Right lobe of liver (tissue), 6 donors: Measurements from ENCODE around the gene EYA2. TPM values are rescaled to one million over a fixed set of nuclear protein-coding genes. Genes with fewer than 3 reads are reported as not detected.
A peak's percentile ranks its signal among the peaks of the same experiment; 100 is the strongest.

Experiments used
- ATAC-seq, 4 donors: fragments of 200-7000 bp; cut with Tn5 transposase; one replicate each; pipeline ENCODE4 v1.9.1; 2020; ENCODE audit warnings: mild to moderate bottlenecking in 4 of 4, moderate library complexity in 4 of 4
- DNase-seq, 3 donors: peaks; one replicate each; pipeline ENCODE4 v3.0.0-alpha.2; 2020
- H3K27ac ChIP-seq, 3 donors: fragments of 200-600 bp; one replicate each; pipeline ENCODE4 v1.8.0; 2022
- H3K27me3 ChIP-seq, 2 donors: fragments of 200-600 bp; one replicate each; pipeline ENCODE4 v1.8.0; 2022
- H3K36me3 ChIP-seq, 4 donors: fragments of 200-600 bp; sonication (generic) in 1 of 4; one replicate each; pipeline versions ENCODE4 v1.5.1 to v1.8.0; 2017 to 2022; ENCODE audit warnings: control low read depth in 1 of 4
- H3K4me1 ChIP-seq, 4 donors: fragments of 200-600 bp; sonication (generic) in 1 of 4; one replicate each; pipeline versions ENCODE4 v1.5.1 to v1.8.0; 2017 to 2022; ENCODE audit warnings: control low read depth in 1 of 4
- H3K4me3 ChIP-seq, 3 donors: fragments of 200-600 bp; one replicate each; pipeline ENCODE4 v1.8.0; 2022
- H3K9me3 ChIP-seq, 4 donors: fragments of 200-600 bp; sonication (generic) in 1 of 4; one replicate each; pipeline versions ENCODE4 v1.5.1 to v1.8.0; 2017 to 2022; ENCODE audit warnings: control low read depth in 1 of 4
- POLR2A ChIP-seq: fragments of 450-650 bp; IDR thresholded peaks from one replicate; pipeline ENCODE4 v1.6.1; 2017; ENCODE audit warnings: antibody characterized with exemption, mild to moderate bottlenecking
- whole genome bisulfite sequencing: methylation state at CpG from one replicate; pipeline ENCODE4 v1.1.6; 2018; ENCODE audit warnings: low coverage, low lambda C conversion rate; ENCODE audit not compliant: insufficient coverage; ENCODE audit errors: missing lambda C conversion rate; 5-methylcytosine and 5-hydroxymethylcytosine counted together
- intact Hi-C, 2 donors: fragments of 100-400 bp; cut with DNase I; formaldehyde crosslinking; loops; one replicate each; pipeline versions ENCODE4 v1.11.2 to v1.14.1; 2022
- total RNA-seq, 6 experiments: library from RNA; depleted of rRNA in 2 of 6; stranded (reverse); fragments of >200 nt in 2 of 6; fragmentation: NEBNext Ultra II Directional in 3 of 6; extraction: Animal tissue kit (Norgen Biotek cat#: 25700) in 3 of 6; gene quantifications; one replicate each; pipeline versions ENCODE4 v1.1.0 to v1.2.4, GENCODE V29; 2016 to 2023
- TF ChIP-seq, protein P1 (sequence below), 4 donors: fragments of 200-600 bp in 3 of 4; fragments of 450-650 bp in 1 of 4; IDR thresholded peaks; one replicate each; pipeline versions ENCODE4 v1.5.1 to v1.8.0; 2016 to 2022; ENCODE audit warnings: antibody characterized with exemption in 4 of 4, mild to moderate bottlenecking in 2 of 4
- donor health status: DM: no; HTN: yes; CAD: no.
- donor health status: DM: no; HTN: no; CAD: no.
- donor health status: DM: no; HTN: no; CAD: no.
- donor health status: DM: no; HTN: yes; CAD: no.
- donor health status: DM: no; HTN: yes; CAD: no.

Gene EYA2
- total RNA-seq, 6 experiments from 2014 or later, result 0.12 to 3.0 (median 0.49) TPM

DNA sequence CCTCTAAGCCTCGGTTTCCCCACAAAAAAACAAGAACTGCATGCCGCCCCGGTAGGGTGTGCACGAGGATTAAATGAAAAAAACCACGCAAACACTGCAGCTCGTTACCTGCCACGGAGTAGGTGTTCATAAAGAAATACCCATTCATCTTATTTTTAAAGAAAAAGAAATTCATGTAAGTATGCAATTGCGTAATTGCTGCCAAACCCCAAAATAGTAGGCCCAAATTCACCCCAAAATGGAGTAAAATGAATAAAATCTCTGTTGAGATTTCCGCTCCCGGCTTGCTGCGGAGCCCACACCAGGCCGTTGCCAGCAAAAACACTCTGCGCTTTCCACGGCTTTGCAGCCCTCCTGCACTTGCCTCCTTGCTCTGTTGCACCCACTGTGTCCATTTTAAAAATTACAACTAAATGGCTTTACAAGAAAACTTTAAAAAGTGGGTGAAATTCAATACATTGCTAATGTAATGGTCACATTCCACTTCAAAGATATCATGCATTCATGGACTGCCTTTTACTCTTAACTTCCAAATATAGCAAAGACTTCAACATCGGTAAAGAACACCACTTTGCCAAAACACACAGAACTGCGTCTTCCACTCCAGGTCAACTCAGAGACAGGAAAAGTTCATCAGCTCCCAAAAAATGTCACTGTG lies 336.9 kb downstream of the EYA2 start:
- peaks cover 0 to 29% (median 7%) of the 10 kb centered on the region in 4 donors for H3K36me3 ChIP-seq
- H3K27ac ChIP-seq, result no peak overlapping the region
- ATAC-seq (no peak), DNase-seq (no peak)
- no peaks in the 10 kb centered on the region for H3K27me3 ChIP-seq
- no peaks in the 10 kb centered on the region for H3K9me3 ChIP-seq
- intact Hi-C loops, result no loop called here
- H3K4me1 ChIP-seq, result peaks cover 0 to 28% (median 3%) of the 10 kb centered on the region in 4 donors
- 80% methylated on average over 13 of the region's 16 CpGs for WGBS
- TF ChIP-seq, protein P1, sequence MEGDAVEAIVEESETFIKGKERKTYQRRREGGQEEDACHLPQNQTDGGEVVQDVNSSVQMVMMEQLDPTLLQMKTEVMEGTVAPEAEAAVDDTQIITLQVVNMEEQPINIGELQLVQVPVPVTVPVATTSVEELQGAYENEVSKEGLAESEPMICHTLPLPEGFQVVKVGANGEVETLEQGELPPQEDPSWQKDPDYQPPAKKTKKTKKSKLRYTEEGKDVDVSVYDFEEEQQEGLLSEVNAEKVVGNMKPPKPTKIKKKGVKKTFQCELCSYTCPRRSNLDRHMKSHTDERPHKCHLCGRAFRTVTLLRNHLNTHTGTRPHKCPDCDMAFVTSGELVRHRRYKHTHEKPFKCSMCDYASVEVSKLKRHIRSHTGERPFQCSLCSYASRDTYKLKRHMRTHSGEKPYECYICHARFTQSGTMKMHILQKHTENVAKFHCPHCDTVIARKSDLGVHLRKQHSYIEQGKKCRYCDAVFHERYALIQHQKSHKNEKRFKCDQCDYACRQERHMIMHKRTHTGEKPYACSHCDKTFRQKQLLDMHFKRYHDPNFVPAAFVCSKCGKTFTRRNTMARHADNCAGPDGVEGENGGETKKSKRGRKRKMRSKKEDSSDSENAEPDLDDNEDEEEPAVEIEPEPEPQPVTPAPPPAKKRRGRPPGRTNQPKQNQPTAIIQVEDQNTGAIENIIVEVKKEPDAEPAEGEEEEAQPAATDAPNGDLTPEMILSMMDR (IDR thresholded peaks at IDR 0.05), result no peak
- no peak for TF ChIP-seq POLR2A
- no peak overlapping the region for H3K4me3 ChIP-seq

DNA sequence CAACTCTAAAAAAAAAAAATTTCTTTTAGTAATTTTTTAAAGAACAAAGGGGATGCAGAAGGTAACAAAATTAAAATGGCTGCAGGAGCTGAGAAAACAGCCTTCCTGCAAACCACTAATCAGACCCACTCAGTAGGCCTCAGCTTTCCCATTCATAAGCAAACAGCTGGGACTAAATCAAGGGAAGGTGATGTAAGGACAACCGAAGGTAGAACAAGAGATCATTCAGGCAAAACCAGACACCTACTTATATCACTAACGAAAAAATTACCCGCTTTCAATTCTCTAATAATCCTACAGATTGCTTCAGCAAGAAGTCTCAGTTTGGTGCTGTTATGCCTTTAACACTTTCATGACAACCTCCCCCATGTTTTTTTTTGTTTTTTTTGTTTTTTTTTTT lies 337.9 kb downstream of the EYA2 start:
- TF ChIP-seq, protein P1 (IDR thresholded peaks at IDR 0.05), result no peak
- no peak for TF ChIP-seq POLR2A
- DNase-seq (no peak), ATAC-seq (no peak)
- WGBS, result 82% methylated on average over 3 of the region's 3 CpGs
- intact Hi-C loops, result no loop called here
- H3K27me3 ChIP-seq, result no peaks in the 10 kb centered on the region
- H3K4me3 ChIP-seq, result no peak overlapping the region
- peaks cover 0 to 30% (median 7%) of the 10 kb centered on the region in 4 donors for H3K36me3 ChIP-seq
- H3K4me1 ChIP-seq, result peaks cover 0 to 32% (median 2%) of the 10 kb centered on the region in 4 donors
- peak overlapping the region in 1 of 3 donors; percentile 62 for H3K27ac ChIP-seq
- no peaks in the 10 kb centered on the region for H3K9me3 ChIP-seq

DNA sequence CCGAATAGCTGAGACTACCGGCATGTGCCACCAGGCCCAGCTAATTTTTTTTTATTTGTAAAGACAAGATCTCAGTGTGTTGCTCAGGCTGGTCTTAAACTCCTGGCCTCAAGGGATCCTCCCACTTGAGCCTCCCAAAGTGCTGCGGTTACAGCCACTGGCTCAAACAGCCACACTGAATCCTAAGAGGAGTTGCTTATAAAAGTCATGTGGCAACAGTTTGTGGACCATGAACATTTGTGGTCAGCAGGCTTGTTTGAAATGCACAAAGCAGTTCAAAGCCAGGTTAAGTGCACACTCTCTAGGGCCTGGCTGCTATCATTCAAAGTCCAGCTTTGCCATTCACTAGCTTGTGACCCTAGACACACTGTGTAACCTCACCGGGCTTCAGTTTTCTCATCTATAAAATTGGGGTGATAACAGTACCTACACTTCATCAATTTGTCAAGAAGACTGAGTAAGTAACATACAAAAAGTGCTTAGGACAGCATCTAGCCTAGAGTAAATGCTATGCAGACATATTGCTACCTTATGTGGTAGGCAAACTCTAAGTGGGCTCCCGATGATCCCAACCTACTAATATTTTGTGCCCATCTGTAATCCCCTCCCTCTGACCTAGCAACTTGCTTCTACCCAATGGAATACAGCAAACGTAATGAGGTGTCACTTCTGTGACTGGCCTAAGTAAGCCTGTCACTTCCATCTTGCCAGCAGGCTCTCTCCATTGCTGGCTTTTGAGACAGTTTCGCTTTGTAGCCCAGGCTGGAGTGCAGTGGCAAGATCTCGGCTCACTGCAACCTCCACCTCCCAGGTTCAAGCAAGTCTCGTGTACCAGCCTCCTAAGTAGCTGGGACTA lies 338.9 kb downstream of the EYA2 start:
- Histone ChIP-seq H3K27me3 (no peaks in the 10 kb centered on the region), H3K9me3 (no peaks in the 10 kb centered on the region), H3K36me3 (peaks cover 0 to 32% (median 10%) of the 10 kb centered on the region in 4 donors), H3K4me1 (peaks cover 0 to 31% (median 0%) of the 10 kb centered on the region in 4 donors), H3K27ac (peak overlapping the region in 1 of 3 donors; percentile 62), H3K4me3 (no peak overlapping the region)
- DNase-seq (peak in 1 of 3 donors; percentile 69), ATAC-seq (peak; percentile 80 to 90 (median 84))
- TF ChIP-seq POLR2A, result no peak
- TF ChIP-seq, protein P1 (IDR thresholded peaks at IDR 0.05), result no peak
- WGBS, result 61% methylated on average over 4 of the region's 9 CpGs
- intact Hi-C loops, result no loop called here

DNA sequence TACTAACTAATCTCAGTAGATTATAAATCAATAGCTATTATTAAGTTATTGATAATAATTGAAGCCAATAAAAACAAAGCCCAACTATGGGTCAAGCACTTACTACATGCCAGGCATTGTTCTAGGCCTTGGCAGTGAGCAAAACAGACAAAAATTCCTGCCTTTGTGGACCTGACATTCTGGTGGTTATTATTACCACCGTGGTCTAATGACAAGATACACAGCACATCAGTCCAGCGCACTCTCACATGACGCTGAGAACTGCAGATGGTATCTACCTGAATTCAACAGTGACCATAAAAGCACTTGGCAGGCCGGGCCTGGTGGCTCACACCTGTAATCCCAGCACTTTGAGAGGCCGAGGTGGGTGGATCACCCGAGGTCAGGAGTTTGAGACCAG lies 340.5 kb downstream of the EYA2 start:
- Histone ChIP-seq H3K27me3 (no peaks in the 10 kb centered on the region), H3K4me1 (peaks cover 0 to 31% (median 0%) of the 10 kb centered on the region in 4 donors), H3K36me3 (peaks cover 0 to 26% (median 10%) of the 10 kb centered on the region in 4 donors), H3K4me3 (no peak overlapping the region), H3K27ac (no peak overlapping the region), H3K9me3 (no peaks in the 10 kb centered on the region)
- 95% methylated on average over 6 of the region's 6 CpGs for WGBS
- TF ChIP-seq POLR2A, result no peak
- TF ChIP-seq, protein P1 (IDR thresholded peaks at IDR 0.05), result no peak
- ATAC-seq (no peak), DNase-seq (no peak)
- intact Hi-C loops, result no loop called here
